Measurements from ENCODE around the gene ABHD11. TPM values are rescaled to one million over a fixed set of nuclear protein-coding genes. Genes with fewer than 3 reads are reported as not detected.

The ABHD11 gene
- total RNA-seq, 4 donors from 2014 or later = 39.5 to 75.8 (median 67.1) TPM

DNA sequence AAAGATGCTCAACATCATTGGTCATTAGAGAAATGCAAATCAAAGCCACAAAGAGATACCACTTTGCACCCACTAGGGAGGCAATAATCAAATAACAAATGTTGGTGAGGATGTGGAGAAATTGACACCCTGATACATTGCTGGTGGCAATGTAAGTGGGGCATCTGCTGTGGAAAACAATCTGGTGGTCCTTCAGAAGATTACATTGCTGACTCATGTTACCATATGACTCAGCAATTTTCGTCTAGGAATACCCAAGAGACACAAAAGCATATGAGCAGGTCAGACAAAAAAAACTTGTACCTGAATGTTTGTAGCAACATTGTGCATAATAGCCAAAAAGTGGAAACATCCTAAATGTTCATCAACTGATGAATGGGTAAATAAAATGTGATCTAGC, 36.3 kb upstream of the ABHD11 start:
- Histone ChIP-seq H3K9me3 (no peaks in the 10 kb centered on the region), H3K27ac (no peak overlapping the region), H3K27me3 (no peaks in the 10 kb centered on the region), H3K36me3 (no peaks in the 10 kb centered on the region), H3K4me3 (replicated peaks in 1 of 3) (no peak overlapping the region), H3K4me1 (peaks cover 7 to 17% of the 10 kb centered on the region in 2 donors)
- DNase-seq = no peak
- WGBS, 2 donors = 36 to 51% methylated on average over 1 of the region's 1 CpG
- intact Hi-C loops (cut with DNase I) = loop anchor here (10.0 kb wide), 1 partner anchor 80 kb away; no protein-coding TSS in a partner anchor
- TF ChIP-seq, protein P1, sequence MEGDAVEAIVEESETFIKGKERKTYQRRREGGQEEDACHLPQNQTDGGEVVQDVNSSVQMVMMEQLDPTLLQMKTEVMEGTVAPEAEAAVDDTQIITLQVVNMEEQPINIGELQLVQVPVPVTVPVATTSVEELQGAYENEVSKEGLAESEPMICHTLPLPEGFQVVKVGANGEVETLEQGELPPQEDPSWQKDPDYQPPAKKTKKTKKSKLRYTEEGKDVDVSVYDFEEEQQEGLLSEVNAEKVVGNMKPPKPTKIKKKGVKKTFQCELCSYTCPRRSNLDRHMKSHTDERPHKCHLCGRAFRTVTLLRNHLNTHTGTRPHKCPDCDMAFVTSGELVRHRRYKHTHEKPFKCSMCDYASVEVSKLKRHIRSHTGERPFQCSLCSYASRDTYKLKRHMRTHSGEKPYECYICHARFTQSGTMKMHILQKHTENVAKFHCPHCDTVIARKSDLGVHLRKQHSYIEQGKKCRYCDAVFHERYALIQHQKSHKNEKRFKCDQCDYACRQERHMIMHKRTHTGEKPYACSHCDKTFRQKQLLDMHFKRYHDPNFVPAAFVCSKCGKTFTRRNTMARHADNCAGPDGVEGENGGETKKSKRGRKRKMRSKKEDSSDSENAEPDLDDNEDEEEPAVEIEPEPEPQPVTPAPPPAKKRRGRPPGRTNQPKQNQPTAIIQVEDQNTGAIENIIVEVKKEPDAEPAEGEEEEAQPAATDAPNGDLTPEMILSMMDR (IDR thresholded peaks at IDR 0.05) = no peak
- no peak for TF ChIP-seq POLR2A (IDR thresholded peaks at IDR 0.05)

DNA sequence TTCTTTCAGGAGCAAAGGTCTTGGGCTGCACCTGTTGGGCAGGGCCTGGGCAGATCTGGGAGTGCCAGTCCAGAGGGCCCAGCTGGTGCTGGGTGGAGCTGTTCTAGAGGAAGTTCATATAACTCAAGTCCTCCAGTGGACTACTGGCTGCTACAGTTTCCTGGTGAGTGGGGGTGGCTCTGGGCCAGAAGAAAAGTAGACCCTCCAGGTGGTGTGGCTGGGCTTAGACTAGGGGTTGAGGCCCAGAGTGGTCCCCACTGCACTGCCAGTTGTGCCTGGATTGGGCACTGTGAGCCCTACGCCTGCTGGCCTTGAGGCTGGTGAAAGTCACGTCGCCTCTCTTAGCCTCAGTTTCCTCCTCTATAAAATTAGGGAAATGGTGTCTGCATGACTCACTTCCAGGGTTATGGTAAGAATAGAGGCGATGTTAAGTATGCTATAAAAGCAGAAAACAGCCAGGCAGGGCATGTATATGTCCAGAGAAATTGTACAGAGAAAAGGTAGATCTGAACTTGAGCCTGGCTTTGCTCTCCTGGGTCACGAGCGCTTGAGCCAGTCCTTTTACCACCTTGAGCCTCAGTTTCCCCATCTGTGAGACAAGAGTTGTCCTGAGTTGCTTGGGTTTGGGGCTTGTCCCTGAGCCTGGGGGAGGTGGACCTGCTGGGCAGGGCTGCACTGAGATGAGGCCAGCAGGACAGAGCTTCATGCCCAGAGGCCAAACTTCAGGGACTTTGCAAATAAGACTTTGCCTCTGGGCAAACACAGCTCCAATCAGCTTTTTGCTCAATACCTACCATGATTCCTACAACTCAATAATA, 35.3 kb upstream of the ABHD11 start:
- Histone ChIP-seq H3K27me3 (no peaks in the 10 kb centered on the region), H3K36me3 (no peaks in the 10 kb centered on the region), H3K4me3 (replicated peaks in 1 of 3) (no peak overlapping the region), H3K9me3 (no peaks in the 10 kb centered on the region), H3K27ac (no peak overlapping the region), H3K4me1 (peaks cover 7 to 13% of the 10 kb centered on the region in 2 donors)
- 81 to 88% methylated on average over 6 of the region's 6 CpGs for WGBS, 2 donors
- intact Hi-C loops (cut with DNase I) = loop anchor here (10.0 kb wide), 1 partner anchor 81 kb away; no protein-coding TSS in a partner anchor
- TF ChIP-seq, protein P1 (IDR thresholded peaks at IDR 0.05) = no peak
- TF ChIP-seq POLR2A (IDR thresholded peaks at IDR 0.05) = no peak
- no peak for DNase-seq

DNA sequence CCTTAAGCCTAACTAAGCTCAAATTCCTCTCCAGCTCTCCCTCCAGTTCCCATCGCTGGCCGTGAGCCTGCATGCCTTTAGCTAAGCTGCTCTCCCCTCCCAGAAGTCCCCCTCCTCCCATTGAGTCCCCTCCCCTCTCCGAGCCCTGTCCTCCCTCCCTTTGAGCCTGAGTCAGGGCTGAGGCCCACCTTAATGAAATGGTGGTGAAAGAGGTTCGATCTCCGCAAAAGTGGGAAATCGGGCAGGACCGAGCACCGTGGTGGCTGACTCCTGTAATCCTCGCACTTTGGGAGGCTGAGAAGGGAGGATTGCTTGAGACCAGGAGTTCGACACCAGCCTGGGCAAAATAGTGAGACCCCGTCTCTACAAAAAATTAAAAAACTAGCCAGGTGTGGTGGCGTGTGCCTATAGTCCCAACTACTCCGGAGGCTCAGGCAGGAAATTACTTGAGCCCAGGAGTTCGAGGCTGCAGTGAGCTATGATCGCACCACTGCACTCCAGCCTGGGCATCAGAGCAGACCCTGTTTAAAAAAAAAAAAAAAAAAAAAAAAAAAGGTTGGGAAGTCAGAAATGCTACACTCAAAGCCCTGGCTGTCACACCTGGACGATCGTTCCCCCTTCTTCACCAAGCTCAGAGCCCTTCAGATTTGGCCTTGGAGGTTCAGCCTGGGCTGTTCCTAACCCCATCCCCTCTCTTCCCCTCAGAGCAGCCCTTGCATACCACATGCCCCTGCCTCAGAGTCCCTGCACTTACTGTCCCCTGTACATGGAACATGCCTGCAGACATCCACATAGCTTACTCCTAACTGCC, 32.5 kb upstream of the ABHD11 start:
- intact Hi-C loops (cut with DNase I) = loop anchor here (10.0 kb wide), 1 partner anchor 84 kb away; no protein-coding TSS in a partner anchor
- Histone ChIP-seq H3K27ac (peak overlapping the region; percentile 88 to 95 (median 92)), H3K4me3 (replicated peaks in 1 of 3) (peak overlapping the region in 1 of 3 donors; percentile 58)

DNA sequence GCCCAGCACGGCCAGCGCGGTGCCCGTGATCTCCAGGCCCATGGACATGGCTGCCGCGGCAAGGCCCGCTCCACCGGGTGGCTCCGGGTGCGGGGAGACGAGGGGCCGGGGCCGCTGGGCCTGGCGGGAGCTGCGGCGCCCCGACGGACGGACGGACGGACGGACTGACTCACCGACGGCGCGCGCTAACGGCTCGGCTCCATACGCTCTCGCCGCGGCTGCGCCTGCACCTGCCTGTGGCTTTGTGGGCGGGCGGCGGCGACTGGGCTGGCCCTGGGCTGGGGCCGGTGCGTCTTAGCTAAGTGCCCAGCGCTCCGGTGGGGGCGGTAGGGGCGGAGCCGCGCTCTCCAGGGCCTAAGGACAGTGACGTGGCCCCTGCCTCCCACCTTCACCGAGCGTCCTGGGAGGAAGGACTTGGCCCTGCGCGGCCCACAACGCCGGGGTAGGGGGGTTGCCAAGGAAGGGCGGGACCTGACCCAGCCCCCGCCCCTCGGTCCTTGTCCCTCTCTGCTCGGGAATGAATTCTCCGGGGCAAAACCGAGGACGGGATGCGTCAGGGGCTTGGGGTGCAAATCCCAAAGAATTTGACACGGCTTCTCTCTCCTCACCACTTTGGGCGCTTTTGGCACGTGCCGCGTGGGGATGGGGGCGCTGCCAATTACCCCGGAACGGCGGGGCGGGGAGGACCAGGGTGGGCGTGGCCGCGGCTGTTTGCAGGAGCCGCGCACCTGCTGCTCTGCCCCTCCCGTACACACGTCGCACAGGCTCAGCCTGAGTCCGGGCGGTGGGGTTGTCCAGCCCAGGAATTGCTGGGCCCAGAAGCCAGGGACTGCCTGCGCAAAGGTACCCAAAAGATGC, 31.6 kb upstream of the ABHD11 start, which contains the start of gene CLDN3:
TSS of gene CLDN3 (minus strand) at position 269 of the 858 bp plus-strand sequence. CDS start at position 48, 221 bp downstream.
- TF ChIP-seq POLR2A (IDR thresholded peaks at IDR 0.05) = peak; percentile 97 to 99
- TF ChIP-seq, protein P1 (IDR thresholded peaks at IDR 0.05) = peak in 1 of 6 experiments; percentile 12
- H3K36me3 ChIP-seq = no peaks in the 10 kb centered on the region
- no peaks in the 10 kb centered on the region for H3K9me3 ChIP-seq
- H3K27ac ChIP-seq = peak within 1 kb of the TSS; percentile 92 to 96 (median 95)
- 0 to 1% methylated on average over 10 to 16 of the region's 82 CpGs for WGBS, 2 donors
- H3K4me1 ChIP-seq = peaks cover 15 to 24% of the 10 kb centered on the region in 2 donors
- no peaks in the 10 kb centered on the region for H3K27me3 ChIP-seq
- intact Hi-C loops (cut with DNase I) = loop anchor here (10.0 kb wide), 1 partner anchor 85 kb away; no protein-coding TSS in a partner anchor
- peak; percentile 98 to 99 for DNase-seq
- H3K4me3 ChIP-seq (replicated peaks in 1 of 3) = peak within 1 kb of the TSS; percentile 58 to 84 (median 70)

More for the DNA sequence above, 32.5 kb upstream of the ABHD11 start:
- Histone ChIP-seq H3K9me3 (no peaks in the 10 kb centered on the region), H3K27me3 (no peaks in the 10 kb centered on the region), H3K4me1 (peaks cover 15 to 24% of the 10 kb centered on the region in 2 donors), H3K36me3 (no peaks in the 10 kb centered on the region)
- TF ChIP-seq, protein P1 (IDR thresholded peaks at IDR 0.05) = no peak
- no peak for TF ChIP-seq POLR2A (IDR thresholded peaks at IDR 0.05)
- WGBS, 2 donors = 39 to 51% methylated on average over 17 of the region's 17 CpGs
- peak; percentile 51 to 55 for DNase-seq

Measured in thyroid gland (tissue), 4 donors.